WI38 (cell line): ENCODE results near the gene MACF1.

Experiments used
- H3K4me3 ChIP-seq: 2 replicates; pipeline ENCODE4 v1.5.1; 2011; ENCODE audit warnings: low read depth, mild to moderate bottlenecking, control low read depth, low read length
- TF ChIP-seq, protein P1 (sequence below): IDR thresholded peaks from 2 replicates; pipeline ENCODE4 v1.5.1; 2012; ENCODE audit warnings: low read depth, mild to moderate bottlenecking, control low read depth, low read length

The MACF1 gene

GRCh38 chr1:39282537-39283216 lies 78.2 kb downstream of the MACF1 start:
- TF ChIP-seq, protein P1, sequence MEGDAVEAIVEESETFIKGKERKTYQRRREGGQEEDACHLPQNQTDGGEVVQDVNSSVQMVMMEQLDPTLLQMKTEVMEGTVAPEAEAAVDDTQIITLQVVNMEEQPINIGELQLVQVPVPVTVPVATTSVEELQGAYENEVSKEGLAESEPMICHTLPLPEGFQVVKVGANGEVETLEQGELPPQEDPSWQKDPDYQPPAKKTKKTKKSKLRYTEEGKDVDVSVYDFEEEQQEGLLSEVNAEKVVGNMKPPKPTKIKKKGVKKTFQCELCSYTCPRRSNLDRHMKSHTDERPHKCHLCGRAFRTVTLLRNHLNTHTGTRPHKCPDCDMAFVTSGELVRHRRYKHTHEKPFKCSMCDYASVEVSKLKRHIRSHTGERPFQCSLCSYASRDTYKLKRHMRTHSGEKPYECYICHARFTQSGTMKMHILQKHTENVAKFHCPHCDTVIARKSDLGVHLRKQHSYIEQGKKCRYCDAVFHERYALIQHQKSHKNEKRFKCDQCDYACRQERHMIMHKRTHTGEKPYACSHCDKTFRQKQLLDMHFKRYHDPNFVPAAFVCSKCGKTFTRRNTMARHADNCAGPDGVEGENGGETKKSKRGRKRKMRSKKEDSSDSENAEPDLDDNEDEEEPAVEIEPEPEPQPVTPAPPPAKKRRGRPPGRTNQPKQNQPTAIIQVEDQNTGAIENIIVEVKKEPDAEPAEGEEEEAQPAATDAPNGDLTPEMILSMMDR = no peak

GRCh38 chr1:39283858-39284257 lies 79.4 kb downstream of the MACF1 start:
- H3K4me3 ChIP-seq = no peak overlapping the region
- TF ChIP-seq, protein P1 = no peak

More at GRCh38 chr1:39282537-39283216, 78.2 kb downstream of the MACF1 start:
- H3K4me3 ChIP-seq = no peak overlapping the region

DNA sequence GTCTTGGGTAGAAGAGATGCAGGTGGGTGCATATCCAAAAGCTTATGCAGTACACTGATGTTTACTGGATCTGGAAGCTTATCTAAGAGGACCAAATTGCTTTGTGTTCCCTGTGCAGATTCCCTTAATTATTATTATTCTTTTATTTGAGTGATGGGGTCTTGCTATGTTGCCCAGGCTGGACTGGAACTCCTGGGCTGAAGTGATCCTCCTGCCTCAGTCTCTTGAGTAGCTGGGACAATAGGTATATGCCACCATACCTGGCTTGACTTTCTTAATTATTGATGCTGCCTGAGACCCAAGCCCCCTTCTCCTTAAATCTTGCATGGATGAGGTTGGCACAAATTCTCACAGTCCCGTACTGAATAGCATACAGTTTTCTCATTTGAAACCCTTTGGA lies 83.0 kb downstream of the MACF1 start:
- no peak overlapping the region for H3K4me3 ChIP-seq
- TF ChIP-seq, protein P1 = no peak

GRCh38 chr1:39288735-39289465 lies 84.4 kb downstream of the MACF1 start:
- H3K4me3 ChIP-seq = no peak overlapping the region
- TF ChIP-seq, protein P1 = no peak

- TF ChIP-seq, protein P1 = no peak
Measured at GRCh38 chr1:39292401-39292800, 87.9 kb downstream of the MACF1 start.

DNA sequence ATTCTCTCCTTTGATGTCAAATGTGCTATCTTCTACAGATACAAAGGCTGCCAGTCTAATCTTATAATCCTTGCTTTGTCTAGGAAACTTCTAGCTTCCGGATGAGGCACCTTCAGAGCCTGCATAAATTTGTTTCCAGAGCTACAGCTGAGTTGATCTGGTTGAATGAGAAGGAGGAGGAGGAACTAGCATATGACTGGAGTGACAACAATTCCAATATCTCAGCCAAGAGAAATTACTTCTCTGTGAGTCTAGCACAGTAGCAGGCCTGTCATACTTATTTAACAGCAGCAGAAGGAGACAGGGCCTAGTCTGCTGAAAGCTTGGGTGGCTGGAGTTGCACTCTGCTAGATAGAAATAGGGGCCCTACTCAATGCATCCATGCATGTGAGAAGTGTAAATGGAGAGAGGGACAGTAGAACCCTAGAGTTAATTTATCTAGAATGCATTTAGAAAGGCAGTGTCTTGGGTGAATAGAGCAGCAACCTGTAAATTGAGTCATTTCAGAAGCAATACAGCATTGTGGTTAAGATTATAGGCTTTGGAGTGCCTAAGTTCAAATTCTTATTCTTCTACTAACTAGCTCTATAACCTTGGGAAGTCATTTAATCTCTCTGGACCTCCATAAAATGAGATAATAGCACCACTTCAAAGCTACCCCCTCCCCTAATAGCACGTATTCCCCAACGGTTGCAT lies 89.0 kb downstream of the MACF1 start:
- no peak overlapping the region for H3K4me3 ChIP-seq
- TF ChIP-seq, protein P1 = no peak

More at GRCh38 chr1:39292401-39292800, 87.9 kb downstream of the MACF1 start:
- H3K4me3 ChIP-seq = no peak overlapping the region
